Measurements from ENCODE around the gene HOXB9. TPM values are rescaled to one million over a fixed set of nuclear protein-coding genes. Genes with fewer than 3 reads are reported as not detected.

Gene HOXB9
- total RNA-seq, 1 experiment from 2014 or later = 1.4 TPM

DNA sequence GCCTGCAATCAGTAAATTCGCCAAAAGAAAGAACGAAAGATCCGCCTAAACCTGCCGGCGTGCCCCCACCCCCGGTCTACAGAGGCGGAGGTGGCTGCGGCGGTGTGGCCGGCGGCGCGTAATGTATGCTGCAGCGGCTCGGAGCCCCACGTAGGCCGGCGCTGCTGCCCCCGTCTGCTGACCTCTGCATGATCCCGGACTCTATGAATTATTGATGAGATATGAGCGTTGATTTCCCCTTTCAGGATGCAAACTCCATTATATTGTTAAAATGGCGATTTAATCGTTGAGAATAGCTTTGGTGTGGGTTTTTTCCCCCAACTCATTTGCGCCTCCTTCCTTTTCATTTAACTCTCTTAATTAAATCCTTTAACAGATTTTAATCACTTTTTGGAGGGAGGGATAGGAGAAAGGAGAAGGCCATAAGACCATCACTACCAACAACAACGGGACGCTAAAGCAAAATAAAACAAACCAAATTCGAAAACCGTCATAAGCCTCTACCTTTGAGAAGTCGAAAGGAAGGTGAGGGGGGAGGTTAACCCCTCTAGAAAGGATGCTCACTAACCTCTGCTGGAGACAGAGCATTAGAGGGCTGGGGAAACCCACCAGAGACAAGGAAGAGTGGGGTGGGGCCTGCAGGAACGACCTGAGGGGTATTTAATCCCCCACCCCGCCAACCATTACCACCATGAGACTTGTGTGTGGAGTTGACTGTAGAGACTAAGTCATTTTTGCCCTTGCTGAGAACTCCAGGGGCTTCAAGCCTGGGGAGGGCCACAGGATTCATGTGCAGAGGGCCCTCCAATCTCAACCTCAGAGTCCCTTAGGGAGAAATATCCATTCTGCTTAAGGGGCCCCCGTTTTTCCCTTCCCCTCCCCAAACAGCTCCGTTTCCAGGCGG, 39.6 kb downstream of the HOXB9 start:
- BruUV-seq (replicated peaks) = no TSS peak
- H3K9me3 Mint-ChIP-seq (ENCODE audit: unreplicated experiment) = no peaks in the 10 kb centered on the region
- H3K4me3 Mint-ChIP-seq (ENCODE audit: unreplicated experiment) = peak overlapping the region; percentile 89
- no peak overlapping the region for H3K27ac Mint-ChIP-seq (ENCODE audit: low read depth, unreplicated experiment)
- no peak for DNase-seq (ENCODE audit: unreplicated experiment)
- TF ChIP-seq, protein P1, sequence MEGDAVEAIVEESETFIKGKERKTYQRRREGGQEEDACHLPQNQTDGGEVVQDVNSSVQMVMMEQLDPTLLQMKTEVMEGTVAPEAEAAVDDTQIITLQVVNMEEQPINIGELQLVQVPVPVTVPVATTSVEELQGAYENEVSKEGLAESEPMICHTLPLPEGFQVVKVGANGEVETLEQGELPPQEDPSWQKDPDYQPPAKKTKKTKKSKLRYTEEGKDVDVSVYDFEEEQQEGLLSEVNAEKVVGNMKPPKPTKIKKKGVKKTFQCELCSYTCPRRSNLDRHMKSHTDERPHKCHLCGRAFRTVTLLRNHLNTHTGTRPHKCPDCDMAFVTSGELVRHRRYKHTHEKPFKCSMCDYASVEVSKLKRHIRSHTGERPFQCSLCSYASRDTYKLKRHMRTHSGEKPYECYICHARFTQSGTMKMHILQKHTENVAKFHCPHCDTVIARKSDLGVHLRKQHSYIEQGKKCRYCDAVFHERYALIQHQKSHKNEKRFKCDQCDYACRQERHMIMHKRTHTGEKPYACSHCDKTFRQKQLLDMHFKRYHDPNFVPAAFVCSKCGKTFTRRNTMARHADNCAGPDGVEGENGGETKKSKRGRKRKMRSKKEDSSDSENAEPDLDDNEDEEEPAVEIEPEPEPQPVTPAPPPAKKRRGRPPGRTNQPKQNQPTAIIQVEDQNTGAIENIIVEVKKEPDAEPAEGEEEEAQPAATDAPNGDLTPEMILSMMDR (IDR thresholded peaks at IDR 0.05; ENCODE audit: unreplicated experiment) = no peak
- intact Hi-C loops (cut with micrococcal nuclease) = no loop called here
- peaks cover 28% of the 10 kb centered on the region for H3K27me3 Mint-ChIP-seq (ENCODE audit: insufficient read depth, unreplicated experiment)
- no peaks in the 10 kb centered on the region for H3K36me3 Mint-ChIP-seq (ENCODE audit: insufficient read depth, unreplicated experiment)
- peaks cover 14% of the 10 kb centered on the region for H3K4me1 Mint-ChIP-seq (ENCODE audit: insufficient read depth, unreplicated experiment)
- POLR2A ChIA-PET = interaction anchor here (0.6 to 0.9 kb wide), 3 partner anchors 71 to 278 kb away, joined by 3 read pairs; no protein-coding TSS in a partner anchor
- CTCF ChIA-PET = interaction anchor here (0.5 to 1.2 kb wide), 6 partner anchors 32 to 425 kb away, joined by 3 to 4 read pairs (median 3); no protein-coding TSS in a partner anchor

DNA sequence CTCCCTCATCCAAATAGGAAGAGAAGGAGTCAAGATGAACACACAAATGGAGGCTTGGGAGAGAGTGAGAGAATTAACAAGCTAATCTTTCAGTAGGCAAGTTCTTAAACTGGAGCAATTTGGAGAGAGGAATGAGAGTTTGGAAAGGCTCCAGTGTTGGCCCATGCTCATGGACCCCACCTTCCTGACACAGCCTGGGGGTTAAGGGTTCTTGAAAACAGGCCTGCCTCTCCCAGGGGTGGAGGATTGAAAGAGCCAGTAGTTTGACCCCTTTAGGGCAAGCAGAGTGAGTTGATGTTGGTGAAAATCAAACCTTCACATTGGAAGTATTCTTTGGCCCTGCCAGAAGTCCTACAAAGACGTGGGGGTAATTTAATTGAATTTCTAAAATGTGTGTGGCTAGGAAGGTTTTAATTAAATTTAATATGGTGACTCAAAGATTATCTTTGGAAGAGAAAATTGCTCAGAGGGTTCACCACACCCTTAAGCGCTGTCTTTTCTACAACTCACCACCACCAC, 41.9 kb downstream of the HOXB9 start:
- H3K36me3 Mint-ChIP-seq (ENCODE audit: insufficient read depth, unreplicated experiment) = no peaks in the 10 kb centered on the region
- TF ChIP-seq, protein P1 (IDR thresholded peaks at IDR 0.05; ENCODE audit: unreplicated experiment) = no peak
- no peak for DNase-seq (ENCODE audit: unreplicated experiment)
- BruUV-seq (replicated peaks) = no TSS peak
- peaks cover 37% of the 10 kb centered on the region for H3K27me3 Mint-ChIP-seq (ENCODE audit: insufficient read depth, unreplicated experiment)
- intact Hi-C loops (cut with micrococcal nuclease) = no loop called here
- no peaks in the 10 kb centered on the region for H3K9me3 Mint-ChIP-seq (ENCODE audit: unreplicated experiment)
- ChIA-PET CTCF (interaction anchor here (0.6 to 0.8 kb wide), 5 partner anchors 28 to 1089 kb away, joined by 3 to 5 read pairs (median 3); no protein-coding TSS in a partner anchor), POLR2A (no interaction called here)
- H3K4me3 Mint-ChIP-seq (ENCODE audit: unreplicated experiment) = peak overlapping the region; percentile 89
- no peak overlapping the region for H3K27ac Mint-ChIP-seq (ENCODE audit: low read depth, unreplicated experiment)
- H3K4me1 Mint-ChIP-seq (ENCODE audit: insufficient read depth, unreplicated experiment) = peaks cover 14% of the 10 kb centered on the region

GRCh38 chr17:48583708-48584222, 42.4 kb downstream of the HOXB9 start:
- ChIA-PET CTCF (interaction anchor here (0.6 to 1.0 kb wide), 7 partner anchors 27 to 1089 kb away, joined by 3 to 5 read pairs (median 3); no protein-coding TSS in a partner anchor), POLR2A (no interaction called here)
- H3K27me3 Mint-ChIP-seq (ENCODE audit: insufficient read depth, unreplicated experiment) = peaks cover 37% of the 10 kb centered on the region
- peaks cover 14% of the 10 kb centered on the region for H3K4me1 Mint-ChIP-seq (ENCODE audit: insufficient read depth, unreplicated experiment)
- TF ChIP-seq, protein P1 (IDR thresholded peaks at IDR 0.05; ENCODE audit: unreplicated experiment) = no peak
- no peaks in the 10 kb centered on the region for H3K9me3 Mint-ChIP-seq (ENCODE audit: unreplicated experiment)
- no peak for DNase-seq (ENCODE audit: unreplicated experiment)
- no peak overlapping the region for H3K27ac Mint-ChIP-seq (ENCODE audit: low read depth, unreplicated experiment)
- no peaks in the 10 kb centered on the region for H3K36me3 Mint-ChIP-seq (ENCODE audit: insufficient read depth, unreplicated experiment)
- intact Hi-C loops (cut with micrococcal nuclease) = no loop called here
- BruUV-seq (replicated peaks) = no TSS peak
- H3K4me3 Mint-ChIP-seq (ENCODE audit: unreplicated experiment) = peak overlapping the region; percentile 89

DNA sequence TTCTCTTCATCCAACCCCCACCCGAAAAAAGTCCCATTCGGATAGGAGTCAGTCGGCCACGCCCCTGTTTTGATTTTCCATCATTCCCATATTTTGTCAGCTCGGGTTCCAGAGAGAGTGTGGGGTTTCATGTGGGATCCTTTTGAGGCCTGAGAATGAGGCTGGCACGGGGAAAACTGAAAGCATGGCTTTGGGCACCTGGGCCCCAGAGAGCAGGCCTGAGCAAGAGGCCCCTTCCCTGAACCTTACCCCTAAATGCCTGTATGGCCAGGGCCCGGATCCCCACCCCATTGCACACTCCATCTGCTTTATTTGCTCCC, 43.4 kb downstream of the HOXB9 start:
- H3K4me1 Mint-ChIP-seq (ENCODE audit: insufficient read depth, unreplicated experiment) = peaks cover 14% of the 10 kb centered on the region
- intact Hi-C loops (cut with micrococcal nuclease) = no loop called here
- ChIA-PET CTCF (interaction anchor here (0.5 to 1.4 kb wide), 9 partner anchors 15 to 424 kb away, joined by 3 to 6 read pairs (median 3); no protein-coding TSS in a partner anchor), POLR2A (no interaction called here)
- no peaks in the 10 kb centered on the region for H3K36me3 Mint-ChIP-seq (ENCODE audit: insufficient read depth, unreplicated experiment)
- no peak overlapping the region for H3K27ac Mint-ChIP-seq (ENCODE audit: low read depth, unreplicated experiment)
- no peak for DNase-seq (ENCODE audit: unreplicated experiment)
- no peaks in the 10 kb centered on the region for H3K9me3 Mint-ChIP-seq (ENCODE audit: unreplicated experiment)
- H3K27me3 Mint-ChIP-seq (ENCODE audit: insufficient read depth, unreplicated experiment) = peaks cover 33% of the 10 kb centered on the region
- TF ChIP-seq, protein P1 (IDR thresholded peaks at IDR 0.05; ENCODE audit: unreplicated experiment) = no peak
- no TSS peak for BruUV-seq (replicated peaks)
- no peak overlapping the region for H3K4me3 Mint-ChIP-seq (ENCODE audit: unreplicated experiment)

Data from MCF 10A (cell line).